ENCODE results near the gene CEP85L. TPM values are rescaled to one million over a fixed set of nuclear protein-coding genes. Genes with fewer than 3 reads are reported as not detected.
A peak's percentile ranks its signal among the peaks of the same experiment; 100 is the strongest.

Gene CEP85L
- total and polyA plus RNA-seq, 2 of the 13 experiments (the other 11 are each of a cell fraction or from before 2014, with no cell fraction given): 0.44 to 1.7 TPM

GRCh38 chr6:118578617-118579016 lies 72.8 kb downstream of the CEP85L start:
- Histone ChIP-seq H3K4me1 (ENCODE audit: insufficient read depth, low read length) (no peaks in the 10 kb centered on the region), H2AFZ (ENCODE audit: low read length) (no peak overlapping the region), H3K9ac (ENCODE audit: insufficient read depth, low read depth, low read length) (no peak overlapping the region), H3K36me3 (replicated peaks in 1 of 2; ENCODE audit: control insufficient read depth in 1 of 2, insufficient read depth in 2 of 2, low read length in 2 of 2) (no peaks in the 10 kb centered on the region), H3K9me3 (ENCODE audit: low read length) (peaks cover 29% of the 10 kb centered on the region), H3K4me2 (ENCODE audit: low read depth, low read length) (no peak overlapping the region), H3K27me3 (ENCODE audit: control insufficient read depth in 1 of 2, insufficient read depth in 2 of 2, low read length in 2 of 2) (no peaks in the 10 kb centered on the region; a peak in 1 of 5 replicates), H4K20me1 (ENCODE audit: insufficient read depth, low read length) (no peaks in the 10 kb centered on the region), H3K4me3 (replicated peaks in 1 of 3; ENCODE audit: insufficient read depth in 1 of 3, low read depth in 2 of 3, low read length in 3 of 3) (no peak overlapping the region), H3K27ac (ENCODE audit: extremely low read length, insufficient read depth, low read length) (no peak overlapping the region), H3K79me2 (ENCODE audit: insufficient read depth, low read length) (no peaks in the 10 kb centered on the region)
- BruUV-seq (replicated peaks): no TSS peak
- no peak for DNase-seq (ENCODE audit: low spot score)
- CTCF ChIA-PET (ENCODE audit: low intra/inter-chr PET ratio, low total read pairs): interaction anchor here (1.3 kb wide), 1 partner anchor 295 kb away, joined by 5 read pairs; no protein-coding TSS in a partner anchor
- 0 out of 2 replicates have a peak, but pooled peaks have one; percentile 53 for TF ChIP-seq ZNF562 (CRISPR knock-in tag; IDR thresholded peaks at IDR 0.05; ENCODE audit: borderline replicate concordance)
- no peak for TF ChIP-seq HDAC1 (CRISPR knock-in tag; IDR thresholded peaks at IDR 0.05)
- no peak for TF ChIP-seq ZNF33B (CRISPR knock-in tag; IDR thresholded peaks at IDR 0.05)
- no peak for TF ChIP-seq TRIM24 (CRISPR knock-in tag; IDR thresholded peaks at IDR 0.05)
- no peak for TF ChIP-seq XRCC5 (optimal IDR thresholded peaks at IDR 0.05; ENCODE audit: low read length)
- TF ChIP-seq ZNF790 (CRISPR knock-in tag; IDR thresholded peaks at IDR 0.05; ENCODE audit: borderline replicate concordance): no peak
- no peak for TF ChIP-seq ZNF646 (CRISPR knock-in tag; IDR thresholded peaks at IDR 0.05)
- WGBS (ENCODE audit: low lambda C conversion rate): 89% methylated on average over 12 of the region's 12 CpGs
- no peak for FAIRE-seq
- POLR2A ChIA-PET: no interaction called here
- ATAC-seq: no peak
- in situ Hi-C loops (cut with HindIII; ENCODE audit: extremely low pct_ligation_motif_present, low pct_unique_long_range_greater_than_20kb) (loop anchor here (25.0 kb wide), 2 partner anchors 591 to 741 kb away; no protein-coding TSS in a partner anchor), intact Hi-C loops (cut with micrococcal nuclease; ENCODE audit: unreplicated experiment) (no loop called here)

Data from HepG2 (cell line).